Right cardiac atrium (tissue), 5 donors: Measurements from ENCODE around the gene MAN1C1. TPM values are rescaled to one million over a fixed set of nuclear protein-coding genes. Genes with fewer than 3 reads are reported as not detected.

Experiments
- ATAC-seq, 2 donors: fragments of 200-7000 bp; cut with Tn5 transposase; one replicate each; pipeline versions ENCODE4 v1.8.0 to v1.9.1; 2020; ENCODE audit warnings: moderate library complexity in 2 of 2, mild to moderate bottlenecking in 1 of 2
- DNase-seq, 3 donors: peaks; one replicate each; pipeline ENCODE4 v3.0.0-alpha.2; 2020
- H3K27ac ChIP-seq: one replicate; pipeline ENCODE4 v1.5.1; 2013; ENCODE audit warnings: mild to moderate bottlenecking, low read length, control low read depth, moderate library complexity
- H3K27me3 ChIP-seq: one replicate; pipeline ENCODE4 v1.6.1; 2013; ENCODE audit not compliant: control insufficient read depth, insufficient read depth
- H3K4me1 ChIP-seq: one replicate; pipeline ENCODE4 v1.6.1; 2013; ENCODE audit warnings: low read length; ENCODE audit not compliant: control insufficient read depth, insufficient read depth
- H3K4me3 ChIP-seq: one replicate; pipeline ENCODE4 v1.5.1; 2013; ENCODE audit warnings: low read length, control low read depth
- H3K9me3 ChIP-seq: one replicate; pipeline ENCODE4 v1.6.1; 2013; ENCODE audit warnings: low read length; ENCODE audit not compliant: control insufficient read depth
- WGBS: extraction: QIAGEN DNeasy Blood & Tissue Kit; methylation state at CpG from one replicate; pipeline ENCODE4 v1.1.7; 2013; 5-methylcytosine and 5-hydroxymethylcytosine counted together
- intact Hi-C, 4 donors: fragments of 100-400 bp; cut with DNase I; formaldehyde crosslinking; loops; one replicate each; pipeline versions ENCODE4 v1.11.0 to v1.14.0; 2022 to 2023
- long read RNA-seq, 4 donors: library from polyadenylated mRNA; unstranded; transcript quantifications; one replicate each; pipeline ENCODE4 v2.0.0, GENCODE V29; 2020 to 2021
- polyA plus RNA-seq: library from polyadenylated mRNA; stranded (reverse); fragments of 200-250 nt; gene quantifications from one replicate; pipeline ENCODE4 v1.2.3, GENCODE V29; 2013
- total RNA-seq, 4 donors: library from RNA; stranded (reverse); fragmentation: NEBNext Ultra II Directional; extraction: Animal tissue kit (Norgen Biotek cat#: 25700); gene quantifications; one replicate each; pipeline ENCODE4 v1.2.1, GENCODE V29; 2021
- donor health status: healthy with polysubstance abuse.
- donor health status: DM: no; HTN: yes; CAD: no.
- donor health status: DM: no; HTN: no; CAD: no.
- donor health status: DM: no; HTN: yes; CAD: no; lungs with severe emphysema.
- donor health status: DM: yes; HTN: yes; CAD: no.

Gene MAN1C1
- total RNA-seq (10 to 100 TPM; 10.6 to 15.7 (median 12.8) TPM), polyA plus RNA-seq (9.1 TPM)
- long read RNA-seq, donor 1, full-length matches to known transcripts = 21 of 33 reads
- long read RNA-seq, donor 1, partial matches to known transcripts = 6 of 33 reads
- long read RNA-seq, donor 1, other reads (novel, unspliced or antisense) = 6 of 33 reads
- long read RNA-seq, donor 2, full-length matches to known transcripts = 18 of 24 reads
- long read RNA-seq, donor 2, partial matches to known transcripts = 2 of 24 reads
- long read RNA-seq, donor 2, other reads (novel, unspliced or antisense) = 4 of 24 reads
- long read RNA-seq, donor 3, partial matches to known transcripts = 8 of 16 reads
- long read RNA-seq, donor 3, other reads (novel, unspliced or antisense) = 8 of 16 reads
- long read RNA-seq, donor 4, full-length matches to known transcripts = 25 of 32 reads
- long read RNA-seq, donor 4, partial matches to known transcripts = 5 of 32 reads
- long read RNA-seq, donor 4, other reads (novel, unspliced or antisense) = 2 of 32 reads

DNA sequence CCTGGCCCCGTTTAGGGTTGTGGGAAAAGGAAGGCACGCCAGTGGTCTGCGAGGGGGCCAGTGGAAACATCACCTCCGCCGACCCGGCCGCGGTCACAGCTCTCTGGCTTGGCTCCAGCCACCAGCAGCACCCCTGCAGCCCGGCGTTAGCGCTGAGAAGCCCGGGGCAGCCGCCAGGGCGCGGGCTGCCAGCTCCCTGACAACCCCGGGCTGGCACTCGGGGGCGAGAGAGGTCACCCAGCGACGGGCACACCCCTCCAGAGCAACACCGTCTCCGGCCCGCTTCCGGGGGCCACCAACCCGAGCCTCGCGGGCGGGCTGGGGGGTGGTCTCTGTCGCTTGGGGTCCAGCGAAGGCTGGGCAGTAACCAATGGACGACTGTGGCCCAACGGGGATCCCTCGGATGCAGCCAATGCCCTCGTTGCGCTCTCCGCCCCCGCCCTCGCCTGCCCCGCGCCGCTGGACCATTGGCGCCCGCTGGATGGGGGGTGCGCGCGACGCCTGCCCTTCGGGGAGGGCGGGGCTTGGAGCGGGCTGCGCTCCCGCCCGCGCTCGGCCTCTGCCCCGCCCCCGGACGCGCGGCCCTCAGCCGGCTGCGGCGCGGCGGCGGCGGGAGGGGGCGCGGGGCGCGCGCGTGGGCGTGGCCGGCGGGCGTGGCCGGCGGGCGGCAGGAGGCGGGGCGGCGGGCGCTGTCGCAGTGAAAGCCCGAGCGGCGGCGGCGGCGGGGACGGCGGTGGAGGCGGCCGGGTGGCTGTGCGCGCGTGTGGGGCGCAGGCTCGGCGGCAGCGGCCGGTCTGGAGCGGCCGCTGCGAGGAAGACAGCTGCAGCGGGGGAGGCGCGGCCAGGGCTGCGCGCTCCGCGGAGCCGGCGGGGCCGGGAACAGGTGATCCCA, at the start of gene MAN1C1:
Gene MAN1C1, plus strand, starts transcription at position 697 of the 892 bp plus-strand sequence. CDS start 1,007 bp downstream, outside the sequence.
- no peaks in the 10 kb centered on the region for H3K27me3 ChIP-seq
- WGBS = under 1% methylated on average over 116 of the region's 116 CpGs
- peak within 1 kb of the TSS; percentile 98 for H3K4me3 ChIP-seq
- intact Hi-C loops = loop anchor here (5.0 to 10.0 kb wide), 4 partner anchors 68 to 181 kb away; no protein-coding TSS in a partner anchor
- no peaks in the 10 kb centered on the region for H3K9me3 ChIP-seq
- peaks cover 9% of the 10 kb centered on the region for H3K4me1 ChIP-seq
- H3K27ac ChIP-seq = peak within 1 kb of the TSS; percentile 20
- DNase-seq (peak; percentile 92 to 97 (median 96)), ATAC-seq (peak; percentile 95)

DNA sequence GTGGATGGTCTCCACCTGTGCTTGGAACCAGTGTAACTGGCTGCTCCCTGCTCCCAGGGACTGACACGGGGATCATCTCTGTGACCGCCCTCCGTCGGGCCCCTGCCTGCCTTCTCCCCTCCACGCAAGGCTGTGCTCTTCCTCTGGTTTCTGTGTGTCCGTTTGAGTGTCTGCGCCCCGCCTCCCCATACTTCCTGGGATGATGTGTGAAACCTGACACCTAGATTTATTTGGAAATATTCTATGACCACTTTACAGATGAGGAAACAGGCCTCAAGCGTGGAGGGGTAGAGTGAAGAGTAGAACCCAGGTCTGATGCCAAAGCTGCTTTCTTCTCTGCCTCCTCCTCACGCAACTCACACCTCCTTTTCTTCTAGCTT, 48.9 kb upstream of the MAN1C1 start:
- WGBS = 76% methylated on average over 10 of the region's 10 CpGs
- Histone ChIP-seq H3K4me3 (no peak overlapping the region), H3K4me1 (no peaks in the 10 kb centered on the region), H3K9me3 (no peaks in the 10 kb centered on the region), H3K27me3 (no peaks in the 10 kb centered on the region), H3K27ac (peak overlapping the region; percentile 26)
- DNase-seq = peak in 1 of 3 donors; percentile 56
- ATAC-seq = no peak
- intact Hi-C loops = no loop called here

DNA sequence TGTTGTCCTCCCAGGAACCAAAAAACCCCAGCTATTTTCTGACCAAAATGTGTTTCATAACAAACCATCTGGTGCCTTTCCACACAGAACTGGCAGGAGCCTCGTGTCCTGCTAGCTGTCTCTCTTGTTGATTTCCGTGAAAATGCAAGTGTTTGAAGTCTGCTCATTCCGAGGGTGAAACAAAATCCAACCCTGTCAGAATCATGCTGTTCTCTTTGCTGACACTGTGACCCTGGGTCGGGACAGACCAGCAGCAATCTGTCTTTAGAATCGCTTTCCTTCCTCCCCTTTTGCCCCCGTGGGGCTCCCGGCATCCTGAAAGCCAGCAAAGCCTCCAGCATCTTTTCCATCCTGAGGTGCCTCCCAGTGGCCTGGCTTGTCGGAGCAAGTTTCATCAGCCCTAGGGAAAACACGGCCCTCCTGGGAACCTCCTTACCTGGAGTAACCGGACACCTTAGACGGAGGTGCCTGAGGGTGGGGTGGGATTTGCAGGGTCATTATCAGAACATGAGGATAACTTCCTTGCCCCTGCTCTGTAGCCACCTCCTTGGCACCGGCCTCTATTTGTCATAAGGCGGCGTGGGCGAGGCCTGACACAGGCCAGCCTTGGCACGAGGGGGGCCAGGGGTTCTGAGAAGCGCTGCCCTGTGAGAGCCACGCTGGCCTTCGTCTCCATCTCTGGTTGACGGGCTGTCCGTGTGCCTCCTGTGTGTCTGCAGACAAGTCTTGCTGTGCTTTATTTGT, 48.3 kb upstream of the MAN1C1 start:
- peak; percentile 7 to 17 for ATAC-seq
- DNase-seq = peak in 2 of 3 donors; percentile 35 to 74

DNA sequence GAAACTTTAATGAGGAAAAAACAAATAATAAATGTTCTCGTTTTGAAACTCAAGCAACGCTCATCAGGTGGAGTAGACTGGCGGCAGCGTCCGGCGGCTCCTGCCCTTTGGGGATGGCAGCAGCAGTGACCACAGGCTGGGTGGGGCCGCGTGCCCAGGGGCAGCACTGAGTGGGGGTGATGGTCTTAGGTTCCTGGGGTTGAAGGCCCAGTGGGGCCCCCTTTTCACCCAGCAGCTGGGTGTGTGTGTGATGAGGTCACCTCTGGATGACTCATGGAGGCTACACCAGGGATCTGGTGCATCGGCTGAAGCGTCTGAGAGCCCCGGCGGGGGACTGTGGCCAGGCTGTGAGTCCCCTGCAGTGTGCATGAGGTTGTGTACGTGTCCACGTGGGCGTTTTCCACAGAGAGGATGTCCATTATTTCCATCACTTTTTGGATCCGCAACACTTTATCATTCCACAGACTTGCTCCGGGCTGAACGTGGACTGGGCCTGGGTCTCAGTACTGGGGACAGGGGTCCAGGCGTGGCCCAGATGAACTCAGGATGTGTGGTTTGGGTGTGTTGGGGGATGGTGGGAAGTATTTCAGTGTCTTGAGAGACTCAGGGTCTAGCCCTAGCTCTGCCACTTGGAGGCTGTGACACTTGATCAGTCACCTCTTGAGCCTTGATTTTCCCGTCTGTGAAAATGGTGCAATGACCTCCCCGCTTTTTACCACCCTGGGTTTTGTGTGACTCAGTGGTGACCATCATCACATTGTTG, 47.6 kb upstream of the MAN1C1 start:
- Histone ChIP-seq H3K4me3 (no peak overlapping the region), H3K4me1 (no peaks in the 10 kb centered on the region), H3K27me3 (no peaks in the 10 kb centered on the region), H3K27ac (no peak overlapping the region), H3K9me3 (no peaks in the 10 kb centered on the region)
- ATAC-seq = peak in 1 of 2 donors; percentile 38
- DNase-seq = peak in 2 of 3 donors; percentile 14 to 49
- WGBS = 78% methylated on average over 21 of the region's 21 CpGs
- intact Hi-C loops = no loop called here

More for the DNA sequence above, 48.3 kb upstream of the MAN1C1 start:
- intact Hi-C loops = no loop called here
- Histone ChIP-seq H3K27me3 (no peaks in the 10 kb centered on the region), H3K4me3 (no peak overlapping the region), H3K4me1 (no peaks in the 10 kb centered on the region), H3K27ac (no peak overlapping the region), H3K9me3 (no peaks in the 10 kb centered on the region)
- 54% methylated on average over 21 of the region's 21 CpGs for whole genome bisulfite sequencing

DNA sequence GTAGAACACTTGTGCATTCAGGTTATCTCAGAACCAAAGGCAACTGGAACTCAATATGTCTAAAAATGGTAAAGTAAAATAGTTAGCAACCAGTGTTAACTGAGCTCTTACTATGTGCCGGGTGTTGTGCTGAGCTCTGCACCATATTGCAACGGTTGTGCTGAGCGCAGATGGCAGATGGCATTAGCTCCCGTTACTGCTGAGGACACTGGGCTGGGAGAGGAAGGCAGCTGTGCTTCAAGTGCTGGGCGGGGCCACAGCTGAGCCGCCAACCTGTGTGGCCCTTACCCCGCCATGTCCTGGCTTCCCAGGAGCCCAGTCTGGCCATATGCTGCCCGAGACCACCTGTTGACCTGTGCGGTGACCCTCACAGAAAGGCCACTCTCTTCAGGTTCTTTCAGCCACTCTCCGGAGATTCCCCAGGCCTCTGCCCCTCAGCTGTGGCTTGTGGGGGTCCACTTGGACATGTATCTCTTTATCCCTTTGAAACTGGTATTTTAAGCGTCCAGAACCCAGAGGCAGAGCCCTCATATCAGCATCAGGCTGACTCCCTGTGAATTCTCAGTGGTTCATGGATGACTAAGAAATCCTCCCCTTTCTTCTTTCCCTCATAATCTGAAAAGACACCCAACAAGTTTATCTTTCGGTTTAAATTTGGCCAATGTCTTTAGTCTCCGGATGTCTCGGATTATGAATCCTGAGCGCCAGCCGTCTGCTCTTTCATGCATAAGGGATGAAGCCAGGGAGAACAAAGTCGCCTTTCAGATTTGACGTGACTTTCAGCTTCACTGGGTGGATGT, 46.8 kb upstream of the MAN1C1 start:
- no peak overlapping the region for H3K27ac ChIP-seq
- no peaks in the 10 kb centered on the region for H3K4me1 ChIP-seq
- no peaks in the 10 kb centered on the region for H3K27me3 ChIP-seq
- H3K9me3 ChIP-seq = no peaks in the 10 kb centered on the region
- intact Hi-C loops = no loop called here
- peak in 1 of 3 donors; percentile 43 for DNase-seq
- H3K4me3 ChIP-seq = no peak overlapping the region
- ATAC-seq = no peak
- 77% methylated on average over 18 of the region's 18 CpGs for WGBS

DNA sequence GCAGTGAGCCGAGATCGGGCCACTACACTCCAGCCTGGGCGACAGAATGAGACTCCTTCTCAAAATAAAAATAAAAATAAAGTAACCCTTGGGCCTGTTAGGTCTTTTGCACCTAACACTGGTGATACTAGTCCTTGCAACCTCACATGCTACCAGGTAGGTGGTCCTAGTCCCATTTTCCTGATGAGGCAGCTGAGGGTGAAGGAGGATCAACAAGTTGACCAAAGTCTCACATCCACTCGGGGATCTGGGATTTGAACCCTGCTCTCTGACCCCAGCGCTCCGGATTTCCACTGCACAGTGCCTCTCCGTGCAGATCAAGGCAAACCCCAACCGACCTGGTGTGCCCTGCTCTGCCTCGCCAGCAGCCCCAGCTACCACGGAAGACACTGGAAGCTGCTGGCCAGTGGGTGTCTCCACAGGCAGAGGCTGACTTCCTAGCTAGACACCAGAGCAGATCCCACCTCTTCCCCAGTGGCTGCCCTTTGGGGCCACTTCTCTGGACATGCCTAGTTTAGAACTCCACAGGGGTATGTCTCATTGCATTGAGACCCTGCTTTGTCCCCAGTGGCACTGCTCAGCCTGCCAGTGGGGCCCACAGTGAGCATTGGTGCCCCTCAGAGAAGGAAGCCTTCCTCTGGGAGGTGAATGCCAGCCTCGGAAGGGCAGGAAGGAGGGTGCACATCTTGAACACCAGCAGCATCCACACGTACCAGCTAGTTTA, 45.6 kb upstream of the MAN1C1 start:
- ATAC-seq = no peak
- no peaks in the 10 kb centered on the region for H3K4me1 ChIP-seq
- H3K4me3 ChIP-seq = no peak overlapping the region
- 86% methylated on average over 12 of the region's 12 CpGs for WGBS
- H3K9me3 ChIP-seq = no peaks in the 10 kb centered on the region
- peak in 1 of 3 donors; percentile 26 for DNase-seq
- H3K27ac ChIP-seq = no peak overlapping the region
- H3K27me3 ChIP-seq = no peaks in the 10 kb centered on the region
- intact Hi-C loops = no loop called here

DNA sequence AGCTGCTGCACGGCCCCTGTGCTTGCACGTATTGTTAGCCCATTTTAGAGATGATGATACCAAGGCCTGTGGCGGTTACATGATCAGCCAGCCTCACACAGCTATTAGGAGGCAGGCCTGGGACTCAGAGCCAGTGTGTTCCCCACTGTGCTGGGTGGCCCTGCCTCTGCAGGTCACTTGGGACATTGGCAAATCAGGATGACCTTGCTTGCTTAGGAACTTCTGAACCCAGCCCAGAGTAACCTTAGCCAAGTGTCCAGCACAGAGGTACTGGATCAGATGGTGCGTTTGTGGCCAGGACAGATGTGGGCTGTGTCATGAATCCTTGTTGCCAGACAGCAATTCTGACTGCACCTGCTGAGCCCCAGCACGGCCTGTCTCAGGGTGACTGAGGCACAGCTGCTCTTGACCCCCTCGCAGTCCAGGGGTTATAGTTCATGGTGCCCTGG, 45.0 kb upstream of the MAN1C1 start:
- no peaks in the 10 kb centered on the region for H3K4me1 ChIP-seq
- no peak for ATAC-seq
- H3K4me3 ChIP-seq = no peak overlapping the region
- no peaks in the 10 kb centered on the region for H3K27me3 ChIP-seq
- DNase-seq = no peak
- no peak overlapping the region for H3K27ac ChIP-seq
- WGBS = 85% methylated on average over 6 of the region's 6 CpGs
- intact Hi-C loops = no loop called here
- no peaks in the 10 kb centered on the region for H3K9me3 ChIP-seq

DNA sequence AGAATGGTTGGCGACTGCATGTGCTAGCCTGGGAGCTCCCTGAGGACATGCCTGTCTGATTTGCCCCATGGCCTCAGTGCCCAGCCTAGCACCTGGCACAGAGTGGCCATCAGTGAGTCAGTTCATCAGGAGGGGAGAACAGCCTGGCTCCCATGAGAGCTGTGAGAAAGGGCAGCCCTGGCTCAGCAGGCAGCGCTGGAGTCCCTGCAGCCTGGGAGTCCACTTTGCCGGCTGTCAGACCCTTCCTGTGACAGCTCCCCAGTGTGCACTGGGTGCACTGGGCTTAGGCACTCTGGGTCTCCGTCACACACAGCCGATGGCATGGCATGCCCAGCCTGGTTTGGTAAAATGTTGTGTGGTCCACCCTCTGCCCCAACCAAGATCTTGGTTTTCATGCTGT, 44.5 kb upstream of the MAN1C1 start:
- no peaks in the 10 kb centered on the region for H3K27me3 ChIP-seq
- ATAC-seq (no peak), DNase-seq (peak in 1 of 3 donors; percentile 3)
- intact Hi-C loops = no loop called here
- no peak overlapping the region for H3K27ac ChIP-seq
- WGBS = 78% methylated on average over 5 of the region's 5 CpGs
- H3K4me3 ChIP-seq = no peak overlapping the region
- H3K4me1 ChIP-seq = no peaks in the 10 kb centered on the region
- no peaks in the 10 kb centered on the region for H3K9me3 ChIP-seq
